ENCODE results near the gene NDUFV2. TPM values are rescaled to one million over a fixed set of nuclear protein-coding genes. Genes with fewer than 3 reads are reported as not detected.

Gene NDUFV2
- total and polyA plus RNA-seq, 2 donors from 2014 or later: 131 to 391 TPM

GRCh38 chr18:9094307-9095226 lies 7.9 kb upstream of the NDUFV2 start:
- FAIRE-seq: no peak

GRCh38 chr18:9095297-9096006 lies 7.0 kb upstream of the NDUFV2 start:
- Histone ChIP-seq H3K27me3 (ENCODE audit: control insufficient read depth, insufficient read depth, low read length) (no peaks in the 10 kb centered on the region), H3K27ac (ENCODE audit: low read depth in 2 of 2, low read length in 2 of 2) (no peak overlapping the region), H3K9me3 (ENCODE audit: control insufficient read depth in 2 of 3, insufficient read depth in 1 of 3, low read length in 3 of 3) (no peaks in the 10 kb centered on the region), H3K4me3 (ENCODE audit: low read length in 3 of 3) (no peak overlapping the region), H3K4me1 (ENCODE audit: control insufficient read depth in 2 of 3, insufficient read depth in 2 of 3, low read depth in 1 of 3, low read length in 3 of 3) (peaks cover 0 to 5% (median 0%) of the 10 kb centered on the region in 3 donors), H3K36me3 (ENCODE audit: control insufficient read depth in 2 of 3, insufficient read depth in 3 of 3, low read length in 3 of 3) (no peaks in the 10 kb centered on the region), H3K9ac (ENCODE audit: low read length in 3 of 3) (no peak overlapping the region)
- FAIRE-seq: no peak
- no peak for TF ChIP-seq CTCF (IDR thresholded peaks at IDR 0.05; ENCODE audit: borderline replicate concordance, extremely low read depth, insufficient read depth)
- no peak for DNase-seq
- intact Hi-C loops (cut with DNase I): no loop called here

More at GRCh38 chr18:9094307-9095226, 7.9 kb upstream of the NDUFV2 start:
- Histone ChIP-seq H3K9ac (ENCODE audit: low read length in 3 of 3) (no peak overlapping the region), H3K27ac (ENCODE audit: low read depth in 2 of 2, low read length in 2 of 2) (no peak overlapping the region), H3K4me1 (ENCODE audit: control insufficient read depth in 2 of 3, insufficient read depth in 2 of 3, low read depth in 1 of 3, low read length in 3 of 3) (peaks cover 0 to 5% (median 0%) of the 10 kb centered on the region in 3 donors), H3K9me3 (ENCODE audit: control insufficient read depth in 2 of 3, insufficient read depth in 1 of 3, low read length in 3 of 3) (no peaks in the 10 kb centered on the region), H3K27me3 (ENCODE audit: control insufficient read depth, insufficient read depth, low read length) (no peaks in the 10 kb centered on the region), H3K4me3 (ENCODE audit: low read length in 3 of 3) (no peak overlapping the region), H3K36me3 (ENCODE audit: control insufficient read depth in 2 of 3, insufficient read depth in 3 of 3, low read length in 3 of 3) (no peaks in the 10 kb centered on the region)
- intact Hi-C loops (cut with DNase I): no loop called here
- DNase-seq: no peak
- no peak for TF ChIP-seq CTCF (IDR thresholded peaks at IDR 0.05; ENCODE audit: borderline replicate concordance, extremely low read depth, insufficient read depth)

GRCh38 chr18:9096007-9096371 lies 6.5 kb upstream of the NDUFV2 start:
- Histone ChIP-seq H3K36me3 (ENCODE audit: control insufficient read depth in 2 of 3, insufficient read depth in 3 of 3, low read length in 3 of 3) (no peaks in the 10 kb centered on the region), H3K4me3 (ENCODE audit: low read length in 3 of 3) (no peak overlapping the region), H3K4me1 (ENCODE audit: control insufficient read depth in 2 of 3, insufficient read depth in 2 of 3, low read depth in 1 of 3, low read length in 3 of 3) (peaks cover 0 to 5% (median 0%) of the 10 kb centered on the region in 3 donors), H3K27ac (ENCODE audit: low read depth in 2 of 2, low read length in 2 of 2) (no peak overlapping the region), H3K27me3 (ENCODE audit: control insufficient read depth, insufficient read depth, low read length) (no peaks in the 10 kb centered on the region), H3K9ac (ENCODE audit: low read length in 3 of 3) (no peak overlapping the region), H3K9me3 (ENCODE audit: control insufficient read depth in 2 of 3, insufficient read depth in 1 of 3, low read length in 3 of 3) (no peaks in the 10 kb centered on the region)
- no peak for DNase-seq
- no peak for FAIRE-seq
- intact Hi-C loops (cut with DNase I): no loop called here
- TF ChIP-seq CTCF (IDR thresholded peaks at IDR 0.05; ENCODE audit: borderline replicate concordance, extremely low read depth, insufficient read depth): no peak

Measured in kidney (tissue), 14 donors.